ENCODE measurements around the gene PRKX.

DNA sequence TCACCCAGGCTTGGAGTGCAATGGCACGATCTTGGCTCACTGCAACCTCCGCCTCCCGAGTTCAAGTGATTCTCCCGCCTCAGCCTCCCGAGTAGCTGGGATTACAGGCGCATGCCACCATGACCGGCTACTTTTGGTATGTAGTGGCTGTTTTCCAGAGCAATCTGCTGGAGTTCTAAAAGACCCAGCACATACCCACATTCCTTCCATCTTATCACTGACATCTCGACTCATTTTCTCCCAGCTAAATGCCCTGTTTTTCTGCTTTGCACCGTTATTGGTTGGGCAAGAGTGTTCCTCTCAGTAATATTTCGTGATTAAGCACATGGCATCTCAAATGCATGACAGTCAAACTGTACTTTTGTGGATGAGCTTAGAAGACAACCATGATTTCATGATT, 53.7 kb downstream of the PRKX start:
- TF ChIP-seq HDGF (IDR thresholded peaks at IDR 0.05; ENCODE audit: borderline replicate concordance) = no peak
- TF ChIP-seq FOXM1 (IDR thresholded peaks at IDR 0.05; ENCODE audit: borderline replicate concordance) = no peak
- TF ChIP-seq BHLHE40 (IDR thresholded peaks at IDR 0.05; ENCODE audit: borderline replicate concordance) = no peak
- TF ChIP-seq ELF4 (IDR thresholded peaks at IDR 0.05) = no peak
- no peak for TF ChIP-seq SP1 (IDR thresholded peaks at IDR 0.05)
- TF ChIP-seq ARNT (IDR thresholded peaks at IDR 0.05) = no peak
- TF ChIP-seq FOXA1 (IDR thresholded peaks at IDR 0.05) = no peak
- no peak for TF ChIP-seq TARDBP (IDR thresholded peaks at IDR 0.05)

Data from HEK293T (cell line).